Endothelial cell of umbilical vein (primary cell): ENCODE results near the gene SIPA1L3.

Experiments
- EZH2 ChIP-seq: IDR thresholded peaks from 2 replicates; pipeline ENCODE4 v1.6.1; 2012; ENCODE audit warnings: borderline replicate concordance, low read depth, mild to moderate bottlenecking, moderate library complexity, low read length, inconsistent platforms; ENCODE audit not compliant: severe bottlenecking
- FOS ChIP-seq: IDR thresholded peaks from 2 replicates; pipeline ENCODE4 v1.6.1; 2011; ENCODE audit warnings: mild to moderate bottlenecking, low read length, moderate library complexity, borderline replicate concordance; ENCODE audit not compliant: insufficient read depth
- GATA2 ChIP-seq: IDR thresholded peaks from 2 replicates; pipeline ENCODE4 v1.7.0; 2011; ENCODE audit warnings: low read depth, mild to moderate bottlenecking, moderate library complexity, mixed read lengths, low read length; ENCODE audit not compliant: insufficient read length, insufficient read depth
- JUN ChIP-seq: IDR thresholded peaks from 2 replicates; pipeline ENCODE4 v1.6.1; 2011; ENCODE audit warnings: borderline replicate concordance, low read depth; ENCODE audit not compliant: insufficient read length, insufficient read depth
- MYC ChIP-seq: IDR thresholded peaks from one replicate; pipeline ENCODE4 v1.6.1; 2011; ENCODE audit warnings: mild to moderate bottlenecking, low read depth, low read length
- POLR2A ChIP-seq: IDR thresholded peaks from 2 replicates; pipeline ENCODE4 v1.6.1; 2012; ENCODE audit warnings: low read depth, mild to moderate bottlenecking, control low read depth, low read length
- POLR2AphosphoS5 ChIP-seq: IDR thresholded peaks from 2 replicates; pipeline ENCODE4 v1.6.1; 2012; ENCODE audit warnings: low read depth, mild to moderate bottlenecking, control low read depth, low read length, moderate library complexity; ENCODE audit not compliant: insufficient read depth
- TF ChIP-seq, protein P1 (sequence below), 2 donors: IDR thresholded peaks; 1 replicate in 1 of 2; 2 replicates in 1 of 2; pipeline ENCODE4 v1.5.1; 2011; ENCODE audit warnings: low read length in 2 of 2, mild to moderate bottlenecking in 2 of 2, moderate library complexity in 2 of 2, control low read depth in 1 of 2, inconsistent platforms in 1 of 2, low read depth in 1 of 2; ENCODE audit not compliant: insufficient read depth in 1 of 2; ENCODE audit errors: extremely low read depth in 1 of 2
- TF ChIP-seq, protein P2 (sequence below): IDR thresholded peaks from 2 replicates; pipeline ENCODE4 v1.6.1; 2011; ENCODE audit not compliant: insufficient read depth, insufficient read length

GRCh38 chr19:38114651-38115050 is 207.6 kb downstream of the SIPA1L3 start:
- TF ChIP-seq JUN = no peak
- no peak for TF ChIP-seq POLR2A
- TF ChIP-seq, protein P1, sequence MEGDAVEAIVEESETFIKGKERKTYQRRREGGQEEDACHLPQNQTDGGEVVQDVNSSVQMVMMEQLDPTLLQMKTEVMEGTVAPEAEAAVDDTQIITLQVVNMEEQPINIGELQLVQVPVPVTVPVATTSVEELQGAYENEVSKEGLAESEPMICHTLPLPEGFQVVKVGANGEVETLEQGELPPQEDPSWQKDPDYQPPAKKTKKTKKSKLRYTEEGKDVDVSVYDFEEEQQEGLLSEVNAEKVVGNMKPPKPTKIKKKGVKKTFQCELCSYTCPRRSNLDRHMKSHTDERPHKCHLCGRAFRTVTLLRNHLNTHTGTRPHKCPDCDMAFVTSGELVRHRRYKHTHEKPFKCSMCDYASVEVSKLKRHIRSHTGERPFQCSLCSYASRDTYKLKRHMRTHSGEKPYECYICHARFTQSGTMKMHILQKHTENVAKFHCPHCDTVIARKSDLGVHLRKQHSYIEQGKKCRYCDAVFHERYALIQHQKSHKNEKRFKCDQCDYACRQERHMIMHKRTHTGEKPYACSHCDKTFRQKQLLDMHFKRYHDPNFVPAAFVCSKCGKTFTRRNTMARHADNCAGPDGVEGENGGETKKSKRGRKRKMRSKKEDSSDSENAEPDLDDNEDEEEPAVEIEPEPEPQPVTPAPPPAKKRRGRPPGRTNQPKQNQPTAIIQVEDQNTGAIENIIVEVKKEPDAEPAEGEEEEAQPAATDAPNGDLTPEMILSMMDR (IDR thresholded peaks at IDR 0.05; ENCODE audit: extremely low read depth in 1 of 2, insufficient read depth in 1 of 2, low read depth in 1 of 2, low read length in 2 of 2) = no peak
- TF ChIP-seq POLR2AphosphoS5 = no peak
- TF ChIP-seq EZH2 = no peak
- TF ChIP-seq MYC = no peak
- TF ChIP-seq FOS = no peak
- TF ChIP-seq, protein P2, sequence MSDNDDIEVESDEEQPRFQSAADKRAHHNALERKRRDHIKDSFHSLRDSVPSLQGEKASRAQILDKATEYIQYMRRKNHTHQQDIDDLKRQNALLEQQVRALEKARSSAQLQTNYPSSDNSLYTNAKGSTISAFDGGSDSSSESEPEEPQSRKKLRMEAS = no peak
- TF ChIP-seq GATA2 = no peak
